Right renal pelvis (tissue), 4 donors: ENCODE results near the gene DLGAP4. TPM values are rescaled to one million over a fixed set of nuclear protein-coding genes. Genes with fewer than 3 reads are reported as not detected.
A peak's percentile ranks its signal among the peaks of the same experiment; 100 is the strongest.

Experiments used
- DNase-seq, 4 donors: peaks; one replicate each; pipeline ENCODE4 v3.0.0-alpha.2; 2013; ENCODE audit warnings: low read depth in 4 of 4, low spot score in 3 of 4, missing footprints in 1 of 4
- polyA plus RNA-seq, 4 donors: library from polyadenylated mRNA; unstranded; fragments of 120-200 nt; gene quantifications; one replicate each; pipeline ENCODE4 v1.2.1, GENCODE V29; 2013; ENCODE audit not compliant: insufficient read length in 4 of 4

The DLGAP4 gene
- polyA plus RNA-seq, 4 donors, result 57.6 to 71.2 (median 62.1) TPM

DNA sequence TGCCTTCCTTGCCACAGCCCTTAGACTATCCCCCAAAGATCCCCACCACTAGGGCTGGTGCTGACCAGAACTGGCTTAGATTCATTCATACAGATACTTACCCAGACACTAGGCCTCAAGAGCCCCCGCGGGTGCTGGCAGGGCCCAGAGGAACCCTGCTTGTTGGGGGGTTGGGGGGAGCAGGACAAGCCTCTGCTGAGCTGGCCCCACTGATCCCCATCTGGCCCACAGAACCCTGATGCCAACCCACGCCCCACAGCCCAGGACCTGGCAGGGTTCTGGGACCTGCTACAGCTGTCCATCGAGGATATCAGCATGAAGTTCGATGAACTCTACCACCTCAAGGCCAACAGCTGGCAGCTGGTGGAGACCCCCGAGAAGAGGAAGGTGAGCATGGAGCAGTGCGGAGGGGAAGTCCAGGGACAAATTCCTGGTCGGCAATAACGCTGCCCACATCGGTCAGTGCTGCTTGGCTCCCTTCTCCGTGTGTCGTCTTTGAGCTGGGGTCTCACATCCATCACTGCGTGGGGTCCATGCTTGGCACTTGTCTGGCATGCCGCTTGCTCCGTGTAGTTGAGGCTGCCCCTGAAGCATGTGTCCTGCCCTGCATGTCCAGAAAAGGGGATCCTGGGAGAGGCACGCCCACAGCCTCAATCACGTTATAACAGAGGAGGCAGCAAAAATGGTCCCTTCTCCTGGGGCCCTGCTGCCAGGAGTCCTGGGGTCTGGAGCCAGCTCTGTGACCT is 219.7 kb downstream of the DLGAP4 start:
- DNase-seq, result no peak

DNA sequence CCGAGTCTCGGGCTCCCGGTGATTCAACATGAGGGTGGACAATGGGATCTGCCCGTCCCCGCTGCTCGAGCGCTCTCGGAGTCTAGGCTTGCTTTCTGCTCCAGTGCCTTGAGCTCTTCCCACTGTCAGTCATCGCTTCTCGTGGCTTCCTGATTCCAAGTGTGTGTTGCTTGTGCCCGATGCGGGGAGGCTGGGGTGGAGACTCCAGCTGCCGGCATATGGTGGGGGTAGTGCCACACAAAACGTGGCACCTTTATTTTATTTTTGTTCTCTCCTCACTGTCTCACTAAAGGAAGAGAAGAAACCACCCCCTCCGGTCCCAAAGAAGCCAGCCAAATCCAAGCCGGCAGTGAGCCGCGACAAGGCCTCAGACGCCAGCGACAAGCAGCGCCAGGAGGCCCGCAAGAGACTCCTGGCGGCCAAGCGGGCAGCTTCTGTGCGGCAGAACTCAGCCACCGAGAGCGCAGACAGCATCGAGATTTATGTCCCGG is 220.4 kb downstream of the DLGAP4 start:
- DNase-seq, result no peak

DNA sequence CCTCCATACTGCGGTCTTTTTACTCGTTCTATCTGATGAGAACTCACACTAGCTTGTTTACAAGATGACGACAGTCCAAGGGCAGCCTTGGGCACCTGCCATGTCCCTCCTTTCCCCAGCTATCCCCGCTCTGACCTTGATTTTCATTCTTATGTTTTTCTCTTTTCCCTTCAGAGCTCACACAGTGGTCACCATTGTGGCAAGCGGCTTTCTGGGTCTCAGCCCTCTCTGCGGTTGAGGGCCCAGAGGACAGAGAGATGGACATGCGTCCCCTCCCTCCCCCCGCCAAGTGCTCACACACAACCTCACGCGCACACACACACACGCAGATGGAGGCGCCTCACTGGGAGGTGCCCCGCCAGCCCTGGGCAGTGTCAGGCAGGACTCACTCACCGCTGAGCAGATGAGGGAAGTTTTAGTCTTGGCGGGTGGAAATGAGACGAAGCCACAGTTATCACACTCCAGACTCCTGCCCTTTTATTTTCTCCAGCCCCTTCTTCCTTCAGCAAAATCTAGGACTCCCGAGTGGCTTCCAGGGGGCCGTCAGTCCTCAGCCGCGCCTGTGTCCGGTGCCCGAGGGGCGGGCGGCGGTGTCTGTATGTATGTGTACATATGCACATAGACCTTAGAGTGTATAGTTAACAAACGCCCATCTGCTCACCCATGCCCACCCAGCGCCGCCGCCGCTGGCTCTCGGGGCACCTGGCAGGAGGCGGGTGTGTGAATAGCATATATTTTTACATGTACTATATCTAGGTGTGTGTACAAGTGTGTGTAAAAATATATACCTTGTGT is 221.4 kb downstream of the DLGAP4 start:
- DNase-seq, result no peak

DNA sequence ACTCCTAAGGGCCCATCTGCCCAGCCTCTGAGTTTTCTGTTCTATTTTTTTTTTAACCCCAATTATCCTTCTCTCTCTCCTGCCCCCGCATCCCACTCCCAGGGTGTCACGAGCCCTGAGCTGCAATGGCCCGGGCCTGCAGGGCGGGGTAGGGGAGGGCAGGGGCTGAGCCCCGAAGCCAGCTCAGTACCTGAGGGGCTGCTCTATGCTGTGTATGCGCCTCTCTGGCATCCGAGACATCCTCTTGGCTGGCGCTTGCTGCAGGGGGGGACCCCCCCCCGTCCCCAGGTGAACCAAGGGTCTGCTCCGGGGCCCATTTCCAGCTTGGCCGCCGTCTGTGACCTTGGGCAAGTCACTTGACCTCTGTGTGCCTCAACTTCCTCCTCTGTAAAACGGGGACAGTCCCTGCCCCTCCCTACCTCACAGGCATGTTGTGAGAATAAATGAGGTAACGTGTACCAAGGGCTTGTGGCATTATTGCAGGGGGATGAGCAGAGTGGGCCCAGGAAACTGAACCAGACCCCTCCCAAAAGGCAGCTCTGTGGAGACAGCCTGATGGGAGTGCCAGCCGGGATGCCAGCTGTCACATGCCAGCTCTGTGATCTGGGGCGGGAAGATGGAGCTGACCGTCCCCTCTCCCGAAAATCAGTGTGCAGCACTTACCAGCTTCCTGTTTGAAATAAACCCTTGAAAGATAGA is 222.2 kb downstream of the DLGAP4 start:
- DNase-seq, result no peak

DNA sequence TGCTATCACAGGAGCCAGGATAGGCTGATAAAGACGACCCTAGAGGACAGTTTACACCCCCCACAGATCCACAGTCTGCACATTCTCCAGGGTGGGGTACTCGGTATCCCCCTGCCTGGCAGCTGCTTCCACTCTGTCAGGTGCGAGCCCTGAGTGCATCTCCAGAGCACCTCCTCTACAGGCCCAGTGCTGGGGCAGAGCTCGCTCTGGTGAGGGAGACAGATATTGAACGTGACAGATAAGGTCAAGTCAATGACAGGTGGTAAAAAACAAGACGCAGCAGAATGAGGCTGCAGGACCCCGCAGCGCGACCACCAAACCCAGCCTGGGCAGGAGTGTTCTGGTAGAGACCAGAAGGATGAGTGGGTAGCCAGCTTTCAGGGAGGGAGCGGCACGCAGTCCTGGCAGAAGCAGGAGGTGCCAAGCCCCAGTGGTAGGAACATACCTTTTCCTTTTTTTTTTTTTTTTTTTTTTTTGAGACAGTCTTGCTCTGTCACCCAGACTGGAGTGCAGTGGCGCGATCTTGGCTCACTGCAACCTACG is 222.8 kb downstream of the DLGAP4 start:
- DNase-seq, result no peak

DNA sequence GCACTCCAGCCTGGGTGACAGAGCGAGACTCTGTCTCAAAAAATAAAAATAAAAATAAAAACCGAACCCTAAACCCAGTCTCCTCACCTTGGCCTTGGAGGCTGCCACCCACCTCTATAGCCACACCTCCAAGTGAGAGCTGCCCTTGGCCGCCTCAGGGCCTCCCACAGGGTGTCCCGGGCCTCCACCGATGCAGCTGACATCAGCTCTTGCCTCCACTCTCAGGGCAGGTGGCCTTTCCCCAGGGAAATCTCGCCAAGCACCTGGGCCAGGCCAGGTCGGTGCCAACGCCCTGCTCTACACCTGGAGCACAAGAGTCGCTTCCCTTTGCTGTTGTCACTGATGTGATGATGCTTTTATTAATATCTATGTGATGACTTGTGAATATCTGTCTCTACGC is 226.2 kb downstream of the DLGAP4 start:
- no peak for DNase-seq

DNA sequence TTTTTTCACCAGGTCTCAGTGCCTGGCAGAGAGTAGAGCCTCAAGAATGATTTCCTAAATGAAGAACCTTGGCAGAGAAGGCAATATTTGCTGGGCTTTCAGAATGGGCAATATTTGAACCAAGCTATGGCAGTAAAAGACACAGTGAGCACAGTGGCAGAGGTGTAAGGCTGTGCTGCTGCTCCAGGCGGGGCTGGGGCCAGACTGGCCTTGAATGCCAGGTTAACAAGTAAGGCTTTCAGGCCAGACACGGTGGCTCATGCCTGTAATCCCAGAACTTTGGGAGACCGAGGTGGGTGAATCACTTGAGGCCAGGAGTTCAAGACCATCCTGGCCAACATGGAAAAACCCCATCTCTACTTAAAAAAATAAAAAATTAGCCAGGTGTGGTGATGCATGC is 226.7 kb downstream of the DLGAP4 start:
- DNase-seq, result no peak

DNA sequence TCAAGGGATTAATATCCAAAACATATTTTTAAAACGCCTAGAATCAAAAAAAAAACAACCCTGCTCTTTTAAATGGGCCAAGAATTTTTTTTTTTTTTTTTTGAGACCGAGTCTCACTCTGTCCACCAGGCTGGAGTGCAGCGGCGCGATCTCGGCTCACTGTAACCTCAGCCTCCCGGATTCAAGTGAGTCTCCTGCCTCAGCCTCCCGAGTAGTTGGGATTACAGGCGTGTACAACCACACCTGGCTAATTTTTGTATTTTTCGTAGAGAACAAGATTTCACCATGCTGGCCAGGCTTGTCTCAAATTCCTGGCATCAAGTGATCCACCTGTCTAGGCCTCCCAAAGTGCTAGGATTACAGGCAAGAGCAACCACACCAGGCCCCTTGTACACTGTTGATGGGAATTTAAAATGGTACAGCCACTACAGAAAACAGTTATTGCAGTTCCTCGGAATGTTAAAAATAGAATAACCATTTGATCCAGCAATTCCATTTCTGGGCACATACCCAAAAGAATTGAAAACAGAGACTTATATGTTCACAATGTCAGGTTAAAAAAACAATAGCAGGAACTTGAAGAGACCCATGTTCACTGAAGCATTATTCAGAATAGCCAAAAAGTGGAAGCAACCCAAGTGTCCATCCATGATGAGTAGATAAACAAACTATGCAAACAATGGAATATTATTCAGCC is 232.0 kb downstream of the DLGAP4 start:
- no peak for DNase-seq

DNA sequence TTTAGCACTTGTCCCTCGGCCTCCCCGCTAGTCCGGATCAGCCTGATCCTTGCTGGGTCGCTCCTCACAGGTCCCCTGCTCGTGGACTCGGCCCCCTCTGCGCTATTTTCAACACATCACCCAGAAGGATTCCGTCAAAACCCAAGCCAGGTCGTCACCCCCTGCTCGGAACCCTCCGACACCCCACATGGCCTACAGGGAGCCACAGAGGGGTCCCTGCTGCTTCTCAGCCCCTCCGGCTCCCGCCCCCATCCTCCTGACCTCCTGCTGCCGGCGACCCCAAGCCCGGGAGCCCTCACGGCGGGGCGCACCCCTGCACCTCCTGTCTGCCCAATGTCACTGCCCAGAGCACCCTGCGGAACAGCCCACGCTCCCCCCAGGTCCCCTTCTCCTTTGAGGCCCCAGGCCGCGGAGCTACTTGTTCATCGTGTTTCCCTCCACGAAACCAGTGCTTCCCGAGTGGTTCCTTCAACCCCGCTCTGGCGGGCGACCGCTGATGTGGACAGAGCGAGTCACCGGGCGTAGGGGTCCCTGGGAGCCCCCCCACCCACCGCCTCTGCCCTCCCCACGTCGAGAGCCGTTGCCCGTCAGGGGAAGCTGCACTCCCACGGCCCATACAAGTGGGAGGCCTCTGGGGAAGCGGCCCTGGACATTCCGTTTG is 234.5 kb downstream of the DLGAP4 start:
- DNase-seq, result no peak

DNA sequence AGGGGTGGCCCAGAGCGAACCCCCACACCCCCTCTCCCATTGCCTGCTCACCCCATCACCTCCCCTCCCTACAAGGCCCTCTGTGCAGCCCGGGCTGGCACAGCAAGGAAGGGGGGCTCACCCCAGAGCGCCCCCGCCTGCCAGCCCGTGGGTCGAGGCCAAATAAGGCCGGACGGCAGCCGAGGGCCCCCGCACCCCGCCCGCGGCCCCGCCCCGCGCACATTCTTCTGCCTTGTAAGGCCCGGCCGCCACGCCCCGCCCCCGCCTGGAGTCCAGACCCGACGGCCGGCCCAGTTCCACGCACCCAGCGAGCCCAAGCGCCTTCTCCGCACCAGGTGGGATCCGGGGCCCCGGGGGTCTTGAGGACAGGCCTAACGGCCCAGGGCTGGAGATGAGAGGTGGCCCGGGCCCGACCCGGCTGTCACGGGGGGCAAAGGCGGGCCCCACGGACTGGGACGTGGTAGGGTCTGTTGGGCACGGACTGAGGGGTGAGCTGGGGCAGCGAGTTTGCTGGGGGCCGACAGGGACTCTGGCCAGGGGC is 235.2 kb downstream of the DLGAP4 start, which contains the start of gene MYL9:
TSS of gene MYL9 (plus strand) at position 293 of the 541 bp plus-strand sequence. CDS start 3,366 bp downstream, outside the sequence.
- peak in 2 of 4 donors; percentile 47 to 57 for DNase-seq

DNA sequence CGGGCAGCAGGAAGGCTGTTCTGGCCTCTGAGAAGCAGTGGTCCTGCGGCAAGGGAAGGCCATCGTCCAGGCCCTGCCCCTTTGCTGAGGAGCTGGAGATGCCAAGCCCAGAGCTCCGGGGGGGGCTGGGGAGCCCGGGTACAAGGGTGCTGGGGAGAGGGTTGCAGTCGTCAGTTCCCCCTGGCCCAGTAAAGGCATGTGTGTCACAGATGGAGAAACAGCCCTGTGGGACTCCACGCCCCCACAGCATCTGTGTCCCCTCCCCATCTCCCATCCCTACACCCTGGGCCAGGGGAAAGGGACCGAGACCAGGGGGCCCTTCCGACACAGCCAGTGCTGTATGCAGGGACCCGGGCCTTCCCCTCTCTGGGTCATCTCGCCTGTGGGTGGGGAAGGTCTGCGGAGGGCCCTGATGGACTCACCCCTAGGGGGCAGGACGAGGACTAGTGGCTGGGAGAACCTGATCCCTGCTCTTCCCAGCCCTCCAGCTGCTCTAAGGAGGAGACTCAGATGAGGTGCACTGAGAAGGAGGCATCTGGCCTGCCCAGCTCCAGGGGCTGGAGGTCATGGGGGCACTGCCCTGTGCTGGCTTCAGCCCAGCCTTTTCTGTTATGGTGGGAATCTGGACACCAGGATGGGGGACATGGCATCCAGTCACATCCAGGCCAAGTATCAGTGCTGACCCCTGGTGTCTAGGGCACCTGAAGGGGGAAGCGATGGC is 235.8 kb downstream of the DLGAP4 start:
- no peak for DNase-seq

DNA sequence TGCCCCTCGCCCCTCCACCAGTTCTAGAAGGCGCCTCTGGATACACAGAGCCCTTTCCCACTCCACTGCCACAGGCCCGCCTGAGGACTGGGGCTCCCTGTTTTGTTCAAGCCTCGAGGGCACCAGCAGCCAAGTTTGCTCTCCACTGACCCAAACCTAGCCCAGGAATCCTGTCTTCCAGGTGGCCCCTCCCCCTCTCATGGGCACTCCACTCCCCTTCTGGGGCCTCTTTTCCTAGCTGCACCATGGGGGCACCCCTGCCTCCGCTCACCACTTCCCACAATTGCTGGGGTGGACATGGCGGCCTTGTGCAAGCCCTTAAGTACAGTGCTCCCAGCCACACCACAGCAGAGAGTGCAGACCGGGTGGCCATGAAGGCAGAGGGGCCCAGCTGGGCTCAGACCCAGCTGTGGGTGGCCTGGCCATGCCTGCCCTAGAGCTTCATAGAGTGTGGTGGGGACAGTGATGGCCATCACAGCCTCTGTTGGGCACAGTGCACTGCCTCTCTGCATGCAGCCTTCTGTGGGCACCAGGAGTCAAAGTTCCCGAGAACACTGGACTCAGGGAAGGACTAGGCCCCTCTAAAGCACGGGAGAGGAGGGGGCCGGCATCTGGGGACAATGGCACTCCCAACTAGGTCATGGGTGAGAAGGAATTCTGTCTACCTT is 236.5 kb downstream of the DLGAP4 start:
- no peak for DNase-seq

DNA sequence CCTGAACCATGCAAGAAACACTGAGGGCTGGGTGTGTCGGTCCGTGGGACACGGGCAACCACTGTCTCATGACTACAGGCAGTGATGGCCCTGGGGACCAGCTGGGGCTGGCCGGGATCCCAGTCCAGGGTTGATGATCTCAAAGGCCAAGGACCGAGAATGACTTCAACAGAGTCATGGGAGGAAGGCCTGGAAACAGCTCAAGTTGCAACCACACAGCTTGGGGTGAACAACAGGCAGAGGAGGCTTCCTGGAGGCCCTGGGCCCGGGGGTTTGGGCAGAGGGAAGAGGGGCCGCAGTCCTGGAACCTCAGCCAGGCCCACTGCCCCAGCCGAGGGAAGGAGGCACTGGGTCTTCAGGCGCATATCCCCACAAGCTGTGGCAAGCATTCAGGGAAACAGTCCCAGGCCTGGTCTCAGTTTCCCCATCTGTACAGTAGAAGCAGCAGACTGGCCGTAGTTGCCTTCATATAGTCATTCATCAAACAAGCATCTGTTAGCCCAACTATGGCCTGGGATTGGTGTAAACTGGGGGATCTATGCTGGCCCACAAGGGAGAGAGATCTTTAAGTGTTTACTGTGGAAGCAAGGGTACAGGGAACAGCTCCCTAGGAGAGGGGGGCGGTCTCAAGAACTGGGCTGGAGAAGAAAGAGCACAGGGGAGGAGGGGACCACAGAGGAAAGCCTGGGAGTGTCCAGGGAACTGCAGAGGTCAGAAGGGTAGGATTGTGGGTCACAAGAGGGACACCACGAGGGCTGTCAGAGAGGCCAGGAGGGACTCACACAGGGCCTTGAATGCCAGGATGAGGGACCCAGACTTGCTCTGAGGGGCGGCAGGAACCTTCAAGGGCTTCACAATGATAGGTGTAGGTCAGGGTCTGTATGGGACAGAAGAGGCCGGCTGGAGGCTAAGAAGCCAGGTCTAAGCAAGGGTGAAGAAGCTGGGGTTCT is 237.3 kb downstream of the DLGAP4 start:
- DNase-seq, result no peak

DNA sequence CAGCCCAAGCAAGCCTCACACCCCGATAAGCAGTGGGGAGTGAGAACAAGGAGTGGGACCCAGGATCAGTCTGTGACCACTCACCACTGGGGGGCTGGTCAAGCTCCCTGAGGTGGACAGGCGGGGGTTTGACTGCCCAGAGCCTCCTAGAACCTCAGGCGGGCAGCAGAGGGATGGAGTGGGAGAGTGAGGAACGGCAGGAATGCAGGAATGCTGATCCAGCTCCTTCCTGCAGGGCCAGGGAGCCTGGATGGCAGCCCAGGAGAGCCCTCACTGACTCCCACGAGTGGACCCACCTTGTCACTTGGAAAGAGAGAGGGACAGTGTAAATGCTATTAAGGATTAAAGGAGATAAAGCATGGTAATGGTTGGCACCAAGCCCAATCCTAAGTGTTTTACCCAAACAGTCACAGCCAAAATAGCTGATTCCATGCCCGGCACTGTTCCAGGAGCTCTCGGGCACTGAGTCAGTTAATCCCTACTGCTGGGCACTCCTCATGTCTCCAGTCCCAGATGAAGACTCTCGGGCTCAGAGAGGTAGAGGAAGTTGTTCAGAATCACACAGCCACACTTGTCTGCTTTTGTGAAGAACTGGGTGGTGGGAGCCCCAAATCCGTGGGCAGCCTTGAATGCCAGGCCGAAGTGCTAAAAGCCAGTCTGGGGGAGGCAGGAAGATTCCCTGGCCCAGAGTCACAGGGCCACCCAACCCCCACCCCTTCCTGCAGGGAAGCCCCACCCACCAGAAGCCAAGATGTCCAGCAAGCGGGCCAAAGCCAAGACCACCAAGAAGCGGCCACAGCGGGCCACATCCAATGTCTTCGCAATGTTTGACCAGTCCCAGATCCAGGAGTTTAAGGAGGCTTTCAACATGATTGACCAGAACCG is 238.2 kb downstream of the DLGAP4 start:
- DNase-seq, result no peak

DNA sequence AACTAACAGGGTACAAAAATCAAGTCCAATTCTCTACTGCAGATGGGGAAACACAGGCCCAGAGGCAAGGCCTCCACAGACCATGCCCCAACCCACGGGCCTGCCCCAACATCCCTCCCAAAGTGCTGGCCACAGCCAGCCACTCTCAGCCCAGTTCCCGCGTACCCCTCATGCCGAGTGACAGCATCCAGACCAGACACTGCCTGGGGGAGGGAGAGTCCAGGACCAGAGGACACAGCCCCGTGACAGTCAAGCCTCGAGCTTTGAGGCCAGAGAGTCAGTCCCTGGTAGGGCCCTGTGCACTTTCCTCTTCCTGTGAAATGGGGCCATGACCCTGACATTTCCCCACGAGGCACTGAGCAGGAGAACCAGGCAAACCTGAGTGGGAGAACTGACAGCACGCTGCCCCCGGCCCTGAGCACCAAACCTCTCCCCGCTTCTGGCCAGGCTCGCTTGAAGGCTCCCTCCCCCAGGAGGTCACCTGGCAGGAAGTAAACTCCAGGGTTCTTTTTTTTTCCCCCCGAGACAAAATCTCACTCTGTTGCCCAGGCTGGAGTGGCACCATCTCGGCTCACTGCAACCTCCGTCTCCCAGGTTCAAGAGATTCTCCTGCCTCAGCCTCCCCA is 240.1 kb downstream of the DLGAP4 start:
- DNase-seq, result no peak
